ENCODE results near the gene OSBPL2. TPM values are rescaled to one million over a fixed set of nuclear protein-coding genes. Genes with fewer than 3 reads are reported as not detected.

OSBPL2 gene
- total and polyA plus RNA-seq, 9 of the 15 experiments (the other 6 are each of a cell fraction or from before 2014, with no cell fraction given), result 2.5 to 25.6 (median 14.1) TPM

DNA sequence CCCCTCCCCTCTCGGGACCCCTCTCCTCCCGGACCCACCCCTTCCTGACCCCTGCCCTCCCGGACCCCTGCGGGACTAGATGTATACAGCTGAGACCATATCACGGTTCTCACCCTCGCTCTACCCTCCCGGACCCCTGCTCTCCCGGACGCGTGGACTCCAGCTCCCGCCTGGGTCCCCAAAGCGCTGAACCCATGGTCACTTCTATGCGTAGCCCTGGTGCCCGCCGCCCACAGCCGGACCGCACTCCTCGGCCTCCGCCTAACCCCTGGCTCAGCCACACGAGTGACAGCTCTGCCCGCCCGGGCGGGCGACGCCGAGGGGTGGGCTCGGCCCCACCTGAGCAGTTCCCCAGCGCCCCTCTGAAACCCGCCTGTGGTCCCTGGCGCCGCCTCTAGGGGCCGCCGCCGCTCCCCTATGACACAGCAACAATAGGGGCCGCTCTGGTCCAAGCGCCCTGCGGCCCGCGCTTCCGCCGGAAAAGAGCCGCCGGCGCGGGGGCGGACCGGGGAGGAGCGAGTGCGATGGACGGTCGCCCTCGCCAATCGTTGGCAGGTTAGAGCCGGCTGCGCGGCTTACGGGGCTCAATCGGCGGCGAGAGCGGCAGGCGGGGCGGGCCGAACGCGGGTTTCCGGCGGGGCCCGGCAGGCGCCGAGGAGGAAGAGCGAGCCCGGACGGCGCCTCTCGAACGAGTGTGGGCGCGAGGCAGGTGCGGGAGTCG lies 64.2 kb downstream of the OSBPL2 start, which contains the start of gene ADRM1 (continued):
- peak; percentile 87 for TF ChIP-seq MAFK (IDR thresholded peaks at IDR 0.05; ENCODE audit: low read length)

DNA sequence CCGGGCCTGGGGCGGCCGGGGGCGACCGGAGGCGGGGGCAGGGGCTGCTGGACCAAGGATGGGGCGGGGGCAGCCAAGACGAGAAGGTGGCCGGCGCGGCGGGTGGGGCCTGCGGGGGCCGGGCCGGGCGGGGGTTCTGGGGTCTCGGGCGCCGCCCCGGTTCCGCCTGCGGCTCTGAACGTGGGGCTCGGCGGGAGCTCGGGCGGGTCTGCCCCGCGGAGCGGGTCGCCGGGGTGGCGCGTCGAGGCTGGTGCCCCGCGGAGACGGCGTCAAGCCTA lies 64.7 kb downstream of the OSBPL2 start:
- ATAC-seq, result no peak
- H3K9ac ChIP-seq (ENCODE audit: insufficient read depth in 1 of 2, low read depth in 2 of 2, low read length in 2 of 2), result peak overlapping the region; percentile 86 to 98; a peak in 3 of 4 replicates
- CTCF ChIA-PET (ENCODE audit: low intra/inter-chr PET ratio), result interaction anchor here (0.6 to 2.3 kb wide), 4 partner anchors 65 to 504 kb away, joined by 3 to 14 read pairs (median 5); partner anchors contain the start of genes OSBPL2 and RPS21
- H3K9me3 ChIP-seq (replicated peaks; ENCODE audit: control insufficient read depth, insufficient read depth, low read depth, low read length), result no peaks in the 10 kb centered on the region
- H3K27ac ChIP-seq (ENCODE audit: extremely low read depth, low read depth, low read length), result peak overlapping the region; percentile 93
- no peak overlapping the region for H2AFZ ChIP-seq (ENCODE audit: low read depth, low read length)
- peaks cover 14 to 66% of the 10 kb centered on the region in 2 experiments for H3K4me1 ChIP-seq (replicated peaks in 1 of 2; ENCODE audit: control insufficient read depth in 2 of 2, insufficient read depth in 2 of 2, low read length in 2 of 2)
- DNase-seq (ENCODE audit: extremely low read depth in 1 of 4, low spot score in 3 of 4), result no peak
- whole genome bisulfite sequencing (ENCODE audit: insufficient coverage, low coverage, missing lambda C conversion rate), result no CpG with 5 or more reads among the region's 39 CpGs
- H3K27me3 ChIP-seq (ENCODE audit: control insufficient read depth in 2 of 2, insufficient read depth in 2 of 2, low read length in 2 of 2), result no peaks in the 10 kb centered on the region
- peaks cover 5% of the 10 kb centered on the region for H3K9me1 ChIP-seq (ENCODE audit: control insufficient read depth, insufficient read depth, low read length)
- peaks cover 37% of the 10 kb centered on the region for H3K79me2 ChIP-seq (ENCODE audit: control insufficient read depth, insufficient read depth, low read length)
- peaks cover 20% of the 10 kb centered on the region for H4K20me1 ChIP-seq (replicated peaks; ENCODE audit: control insufficient read depth, insufficient read depth, low read length)
- BruUV-seq (replicated peaks), result no TSS peak
- POLR2A ChIA-PET, result interaction anchor here (1.2 to 1.5 kb wide), 3 partner anchors 21 to 83 kb away, joined by 3 to 7 read pairs (median 6); partner anchors contain the start of gene RPS21
- no peak for FAIRE-seq
- in situ Hi-C loops (cut with MboI) (loop anchor here (10.0 kb wide), 2 partner anchors 192 to 312 kb away; no protein-coding TSS in a partner anchor), intact Hi-C loops (cut with micrococcal nuclease) (loop anchor here (2.0 to 10.0 kb wide), 4 partner anchors 64 to 318 kb away; partner anchors contain the start of genes LAMA5 and OSBPL2)
- H3K4me3 ChIP-seq, result peak overlapping the region; percentile 71
- H3K36me3 ChIP-seq (ENCODE audit: control insufficient read depth, insufficient read depth, low read length), result peaks cover 46% of the 10 kb centered on the region; the same call in 2 of the 3 replicates
- H3K4me2 ChIP-seq (ENCODE audit: insufficient read depth, low read length), result peak overlapping the region; percentile 89; the same call in 1 of the 2 replicates
- TF ChIP-seq, protein P1, sequence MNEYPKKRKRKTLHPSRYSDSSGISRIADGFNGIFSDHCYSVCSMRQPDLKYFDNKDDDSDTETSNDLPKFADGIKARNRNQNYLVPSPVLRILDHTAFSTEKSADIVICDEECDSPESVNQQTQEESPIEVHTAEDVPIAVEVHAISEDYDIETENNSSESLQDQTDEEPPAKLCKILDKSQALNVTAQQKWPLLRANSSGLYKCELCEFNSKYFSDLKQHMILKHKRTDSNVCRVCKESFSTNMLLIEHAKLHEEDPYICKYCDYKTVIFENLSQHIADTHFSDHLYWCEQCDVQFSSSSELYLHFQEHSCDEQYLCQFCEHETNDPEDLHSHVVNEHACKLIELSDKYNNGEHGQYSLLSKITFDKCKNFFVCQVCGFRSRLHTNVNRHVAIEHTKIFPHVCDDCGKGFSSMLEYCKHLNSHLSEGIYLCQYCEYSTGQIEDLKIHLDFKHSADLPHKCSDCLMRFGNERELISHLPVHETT (CRISPR knock-in tag; conservative IDR thresholded peaks at IDR 0.05 in 1 of 2, IDR thresholded peaks at IDR 0.05 in 1 of 2), result 0 out of 4 replicates have a peak, but pooled peaks of 1 of the 2 experiments have one; percentile 29
- TF ChIP-seq ETV1 (tag; conservative IDR thresholded peaks at IDR 0.05; ENCODE audit: low read depth), result no peak
- TF ChIP-seq, protein P2, sequence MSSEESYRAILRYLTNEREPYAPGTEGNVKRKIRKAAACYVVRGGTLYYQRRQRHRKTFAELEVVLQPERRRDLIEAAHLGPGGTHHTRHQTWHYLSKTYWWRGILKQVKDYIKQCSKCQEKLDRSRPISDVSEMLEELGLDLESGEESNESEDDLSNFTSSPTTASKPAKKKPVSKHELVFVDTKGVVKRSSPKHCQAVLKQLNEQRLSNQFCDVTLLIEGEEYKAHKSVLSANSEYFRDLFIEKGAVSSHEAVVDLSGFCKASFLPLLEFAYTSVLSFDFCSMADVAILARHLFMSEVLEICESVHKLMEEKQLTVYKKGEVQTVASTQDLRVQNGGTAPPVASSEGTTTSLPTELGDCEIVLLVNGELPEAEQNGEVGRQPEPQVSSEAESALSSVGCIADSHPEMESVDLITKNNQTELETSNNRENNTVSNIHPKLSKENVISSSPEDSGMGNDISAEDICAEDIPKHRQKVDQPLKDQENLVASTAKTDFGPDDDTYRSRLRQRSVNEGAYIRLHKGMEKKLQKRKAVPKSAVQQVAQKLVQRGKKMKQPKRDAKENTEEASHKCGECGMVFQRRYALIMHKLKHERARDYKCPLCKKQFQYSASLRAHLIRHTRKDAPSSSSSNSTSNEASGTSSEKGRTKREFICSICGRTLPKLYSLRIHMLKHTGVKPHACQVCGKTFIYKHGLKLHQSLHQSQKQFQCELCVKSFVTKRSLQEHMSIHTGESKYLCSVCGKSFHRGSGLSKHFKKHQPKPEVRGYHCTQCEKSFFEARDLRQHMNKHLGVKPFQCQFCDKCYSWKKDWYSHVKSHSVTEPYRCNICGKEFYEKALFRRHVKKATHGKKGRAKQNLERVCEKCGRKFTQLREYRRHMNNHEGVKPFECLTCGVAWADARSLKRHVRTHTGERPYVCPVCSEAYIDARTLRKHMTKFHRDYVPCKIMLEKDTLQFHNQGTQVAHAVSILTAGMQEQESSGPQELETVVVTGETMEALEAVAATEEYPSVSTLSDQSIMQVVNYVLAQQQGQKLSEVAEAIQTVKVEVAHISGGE (CRISPR knock-in tag; IDR thresholded peaks at IDR 0.05), result no peak
- TF ChIP-seq EGR1 (conservative IDR thresholded peaks at IDR 0.05), result no peak
- TF ChIP-seq ZBTB7A (IDR thresholded peaks at IDR 0.05; ENCODE audit: borderline replicate concordance, control insufficient read depth, low read depth, low read length), result no peak
- no peak for TF ChIP-seq CSDE1 (IDR thresholded peaks at IDR 0.05)
- 0 out of 2 replicates have a peak, but pooled peaks have one; percentile 45 for TF ChIP-seq NR3C1 (CRISPR knock-in tag; IDR thresholded peaks at IDR 0.05)
- TF ChIP-seq CBX8 (IDR thresholded peaks at IDR 0.05; ENCODE audit: borderline replicate concordance, extremely low read depth, low read depth, low read length, poor library complexity, severe bottlenecking), result no peak
- TF ChIP-seq, protein P3, sequence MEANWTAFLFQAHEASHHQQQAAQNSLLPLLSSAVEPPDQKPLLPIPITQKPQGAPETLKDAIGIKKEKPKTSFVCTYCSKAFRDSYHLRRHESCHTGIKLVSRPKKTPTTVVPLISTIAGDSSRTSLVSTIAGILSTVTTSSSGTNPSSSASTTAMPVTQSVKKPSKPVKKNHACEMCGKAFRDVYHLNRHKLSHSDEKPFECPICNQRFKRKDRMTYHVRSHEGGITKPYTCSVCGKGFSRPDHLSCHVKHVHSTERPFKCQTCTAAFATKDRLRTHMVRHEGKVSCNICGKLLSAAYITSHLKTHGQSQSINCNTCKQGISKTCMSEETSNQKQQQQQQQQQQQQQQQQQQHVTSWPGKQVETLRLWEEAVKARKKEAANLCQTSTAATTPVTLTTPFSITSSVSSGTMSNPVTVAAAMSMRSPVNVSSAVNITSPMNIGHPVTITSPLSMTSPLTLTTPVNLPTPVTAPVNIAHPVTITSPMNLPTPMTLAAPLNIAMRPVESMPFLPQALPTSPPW (CRISPR knock-in tag; IDR thresholded peaks at IDR 0.05), result peak; percentile 16; the same call in 1 of the 2 replicates
- TF ChIP-seq SPI1 (IDR thresholded peaks at IDR 0.05; ENCODE audit: borderline replicate concordance, low read depth, low read length), result no peak

All from K562 (cell line).